NCI-H2196 (cell line): ENCODE measurements around the gene STUM.
"Not testable (repeated sequence)": the region's sequence is repeated elsewhere in the genome, so short reads cannot be mapped to it uniquely, and the experiment has no call there.

Source experiments
- DNase-seq: peaks from one replicate; lab custom pipeline; 2025; ENCODE audit not compliant: unreplicated experiment; lab: John Stamatoyannopoulos, UW

The STUM gene

GRCh38 chr1:226548256-226549093, at the start of gene STUM:
STUM (plus strand) TSS chr1:226548764; CDS start chr1:226548905, 141 bp downstream.
- DNase-seq = no peak

GRCh38 chr1:226499699-226500098, 48.9 kb upstream of the STUM start:
- not testable (repeated sequence) for DNase-seq

- no peak for DNase-seq
These were observed 42.5 kb upstream of the STUM start for GRCh38 chr1:226506021-226506420.

DNA sequence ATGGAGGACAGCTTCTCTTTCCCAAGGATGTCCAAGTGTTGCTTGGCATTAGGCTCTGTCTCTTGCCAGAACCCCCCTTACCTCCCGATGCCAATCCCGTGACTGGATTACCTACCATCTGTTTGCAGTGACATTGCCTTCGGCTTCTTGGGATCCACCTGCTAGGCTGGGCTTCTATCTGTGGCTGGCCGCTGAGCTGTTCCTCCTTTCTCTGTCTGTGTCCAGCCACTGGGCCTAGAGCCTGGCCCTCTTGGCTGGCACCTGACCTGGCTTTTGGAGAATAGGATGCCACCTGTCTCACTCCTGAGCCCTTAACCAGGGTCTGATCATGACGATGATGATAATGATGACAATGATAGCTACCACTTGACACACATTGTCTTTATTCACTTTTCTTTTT, 41.6 kb upstream of the STUM start:
- no peak for DNase-seq

- DNase-seq = no peak
These were observed 38.1 kb upstream of the STUM start for GRCh38 chr1:226510453-226510852.

DNA sequence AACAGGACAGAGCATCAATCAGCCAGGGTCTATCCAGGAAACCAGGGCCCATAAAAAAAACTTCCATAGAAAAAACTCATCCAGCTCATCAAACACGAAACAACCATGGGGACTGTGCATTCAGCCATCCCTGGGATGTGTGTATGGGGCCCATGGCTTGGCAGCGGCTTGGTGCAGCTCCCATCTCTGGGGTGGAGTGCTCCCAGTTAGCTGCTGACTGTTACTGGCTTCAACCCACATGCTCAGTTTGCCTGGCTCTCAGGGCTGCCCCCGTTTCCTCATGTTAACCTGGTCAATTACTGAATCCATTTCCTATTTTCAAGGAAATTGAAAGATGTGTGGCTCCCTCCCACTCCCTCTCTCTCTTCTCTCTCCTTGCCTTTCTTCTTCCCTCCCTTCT, 37.3 kb upstream of the STUM start:
- DNase-seq = no peak

DNA sequence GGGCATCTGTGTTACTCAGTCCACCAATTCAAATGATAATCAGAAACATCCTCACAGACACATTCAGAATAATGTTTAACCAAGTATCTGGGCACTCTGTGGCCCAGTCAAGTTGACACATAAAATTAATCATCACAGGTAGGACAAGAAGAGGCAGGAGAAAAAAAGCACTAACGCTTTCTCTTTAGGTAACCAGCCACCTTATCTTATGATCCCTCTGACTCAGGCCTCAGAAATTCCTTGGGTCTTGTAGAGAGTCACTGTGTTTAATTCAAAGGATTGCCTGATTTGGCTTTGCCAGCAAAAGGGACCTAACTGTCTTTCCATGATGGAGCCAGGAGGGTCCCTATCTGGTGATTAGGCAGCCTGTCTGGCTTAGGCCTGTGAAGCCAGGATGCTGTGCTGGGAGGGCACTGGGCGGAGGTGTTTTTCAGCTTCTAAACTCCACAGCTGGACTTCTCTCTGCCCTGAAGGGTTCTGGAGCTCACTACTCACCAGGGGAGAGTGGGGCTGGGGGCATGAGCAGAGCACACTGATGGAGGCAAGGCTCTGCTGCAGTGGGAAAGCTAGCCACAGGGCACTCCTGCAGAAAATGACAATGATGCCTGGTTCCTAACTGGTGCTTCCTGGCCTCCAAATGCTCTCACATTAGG, 36.4 kb upstream of the STUM start:
- DNase-seq = no peak

- no peak for DNase-seq
These were observed 30.2 kb upstream of the STUM start for GRCh38 chr1:226518375-226518774.

- DNase-seq = no peak
These were observed 29.4 kb upstream of the STUM start for GRCh38 chr1:226519135-226519534.

DNA sequence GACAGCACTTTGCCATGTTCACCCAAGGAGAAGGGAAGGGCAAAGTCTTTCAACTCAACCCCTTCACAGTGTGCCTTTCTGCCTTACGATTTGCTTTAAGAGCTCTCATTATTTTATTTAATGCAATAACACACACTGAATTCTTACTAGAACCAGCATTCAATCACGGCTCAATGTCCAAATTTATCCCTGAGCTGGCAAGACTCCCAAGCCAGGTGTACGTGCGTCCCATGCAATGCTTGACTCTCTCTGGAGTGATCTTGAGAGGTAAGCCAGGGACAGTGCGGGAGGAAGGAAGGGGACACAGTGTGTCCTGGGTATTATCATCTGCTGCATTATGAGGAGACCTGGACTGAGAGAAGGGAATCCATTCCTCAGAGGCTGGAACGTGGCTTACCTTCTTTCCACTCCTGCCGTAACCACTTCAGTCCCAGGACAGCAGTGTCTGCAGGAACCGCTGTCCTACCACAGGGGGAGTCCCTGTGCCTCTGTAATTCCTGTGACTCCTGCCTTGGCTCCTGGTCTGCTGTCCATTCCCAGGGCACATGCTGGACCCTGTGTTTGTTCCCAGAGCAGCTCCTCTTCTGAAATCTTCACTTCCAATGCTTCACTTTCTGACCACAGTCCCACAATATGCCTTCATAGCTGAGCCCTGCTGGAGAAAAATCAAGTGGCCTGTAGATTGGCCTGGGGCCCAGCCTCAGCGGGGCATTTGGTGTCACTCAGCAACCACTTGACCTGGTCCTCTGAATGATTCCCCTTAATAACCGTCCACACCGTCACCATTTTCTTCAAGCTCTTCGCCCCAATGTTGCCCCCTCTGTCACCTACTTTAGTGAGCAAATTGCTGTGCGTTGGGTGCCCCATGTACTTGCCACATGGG, 28.6 kb upstream of the STUM start:
- DNase-seq = peak; percentile 49

DNA sequence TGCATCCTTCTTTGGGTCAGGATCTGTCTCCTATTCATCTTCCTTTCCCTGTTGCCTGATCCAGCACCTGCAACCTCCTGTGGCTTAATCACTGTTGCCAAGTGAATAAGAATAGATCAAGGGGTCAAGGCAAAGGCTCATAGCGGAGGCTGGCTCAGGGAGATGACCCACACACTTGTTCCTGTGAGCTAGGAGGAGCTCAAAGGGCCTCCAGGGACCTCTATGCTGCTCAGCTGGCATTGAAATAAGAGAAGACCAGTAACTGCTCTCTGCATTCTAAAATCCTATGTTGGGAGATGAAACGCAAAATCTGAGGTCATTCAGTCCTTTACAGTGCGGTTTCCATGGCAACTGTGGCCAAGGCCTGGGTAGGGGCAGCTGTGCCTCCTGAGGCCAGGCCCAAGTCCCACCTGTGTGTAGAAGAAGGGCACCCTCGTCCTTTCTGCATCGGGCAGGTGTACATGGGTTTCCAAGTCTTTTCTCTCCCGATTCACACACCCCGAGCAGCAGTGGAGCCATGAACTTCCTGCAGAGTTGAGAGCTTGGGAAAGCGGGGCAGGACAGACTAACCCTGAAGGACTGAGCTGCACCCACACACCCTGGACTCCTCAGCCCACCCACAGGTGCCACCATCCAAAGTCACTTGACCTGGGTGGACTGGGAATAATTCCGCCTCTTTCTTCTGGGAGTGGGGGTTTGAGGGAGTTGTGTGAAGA, 27.8 kb upstream of the STUM start:
- DNase-seq = peak; percentile 53

DNA sequence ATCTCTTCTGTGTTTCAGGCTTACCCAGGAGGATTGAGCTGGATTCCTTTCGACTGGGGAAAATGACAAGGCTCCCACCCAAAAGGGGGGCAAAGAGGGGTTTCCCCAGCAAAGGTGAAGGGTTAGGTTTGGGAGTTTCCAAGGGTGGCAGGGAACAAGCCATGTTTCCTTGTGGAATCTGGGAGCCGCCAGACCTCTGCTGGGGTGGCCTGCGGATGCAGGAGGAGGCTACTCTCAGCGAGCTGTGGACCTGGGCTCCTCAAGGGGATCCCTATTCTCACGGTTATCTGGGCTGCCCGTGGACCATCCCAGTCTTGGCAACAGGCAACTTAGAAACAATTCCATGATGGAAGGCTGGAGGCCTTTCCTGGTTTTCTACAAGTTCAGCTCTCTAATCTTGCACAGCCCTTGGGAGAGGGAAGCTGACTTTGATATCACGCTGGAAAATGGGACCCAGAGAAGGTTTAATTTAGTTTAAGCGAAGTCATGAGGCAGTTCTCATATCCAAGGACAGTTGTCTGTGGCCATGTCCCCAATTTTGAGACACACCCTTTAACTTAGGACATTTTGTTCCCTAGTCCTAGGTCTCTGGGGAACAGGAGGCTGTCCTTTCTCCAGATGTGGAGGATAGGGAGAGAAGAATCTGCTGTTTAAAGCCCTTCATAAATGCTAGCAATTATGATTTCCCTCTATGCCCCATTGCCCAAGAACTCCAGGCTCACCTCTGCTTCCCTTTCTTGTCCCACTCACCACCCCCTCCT, 24.7 kb upstream of the STUM start:
- DNase-seq = no peak

- DNase-seq = no peak
These were observed 24.0 kb upstream of the STUM start for GRCh38 chr1:226524547-226524946.

DNA sequence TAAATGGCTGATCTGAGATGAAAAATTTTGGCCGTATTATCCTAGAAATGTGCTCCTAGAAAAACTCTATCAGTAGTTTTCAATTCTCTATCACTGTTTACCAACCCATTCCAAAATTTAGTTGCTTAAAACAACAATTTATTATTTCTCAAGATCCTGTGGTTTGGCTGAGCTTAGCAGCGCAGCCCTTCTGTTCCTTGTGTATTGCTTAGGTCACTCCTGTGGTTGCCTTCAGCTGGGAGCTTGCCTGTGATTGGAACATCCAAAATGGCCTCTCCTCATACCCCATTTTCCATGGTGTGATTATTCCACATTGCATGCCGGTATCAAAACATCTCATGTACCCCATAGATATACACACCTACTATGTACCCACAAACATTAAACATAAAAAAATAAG, 22.8 kb upstream of the STUM start:
- DNase-seq = no peak

GRCh38 chr1:226526801-226527595, 21.6 kb upstream of the STUM start:
- DNase-seq = no peak

- DNase-seq = no peak
These were observed 18.7 kb upstream of the STUM start for GRCh38 chr1:226529891-226530290.

GRCh38 chr1:226530591-226530990, 18.0 kb upstream of the STUM start:
- no peak for DNase-seq

DNA sequence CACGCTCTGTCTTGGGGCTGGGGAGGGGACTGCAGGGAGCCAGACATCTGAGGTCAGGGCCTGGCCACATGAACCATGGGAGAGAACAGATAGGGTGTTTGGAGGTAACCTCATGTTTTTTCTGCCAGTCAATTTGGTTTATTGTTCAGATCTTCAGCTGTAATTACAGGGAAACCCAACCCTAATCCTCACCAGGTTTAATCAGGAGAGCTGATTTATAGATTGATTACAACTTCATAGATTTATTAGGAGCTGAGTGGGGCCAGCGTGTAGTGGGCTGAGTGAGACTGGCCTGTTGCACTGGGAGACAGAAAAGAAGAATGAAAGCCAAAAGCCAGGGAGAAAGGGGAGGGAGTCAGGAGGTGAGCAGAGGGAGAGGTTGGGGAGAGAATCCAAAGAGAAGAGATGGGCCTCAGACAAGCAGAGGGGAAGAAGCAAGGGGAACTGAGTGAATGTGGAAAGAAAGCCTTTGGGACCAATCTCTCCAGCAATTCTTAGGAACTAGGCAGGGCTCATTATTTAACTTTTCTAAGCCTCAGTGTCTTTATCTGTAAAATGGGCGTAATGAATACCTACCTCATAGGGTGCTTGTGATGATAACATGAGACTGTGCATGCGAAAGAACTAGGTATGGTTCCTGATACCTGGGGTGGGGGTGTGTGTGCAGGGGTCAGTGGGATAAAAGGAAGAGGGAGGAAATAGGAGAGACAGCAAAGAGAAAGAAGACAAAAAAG, 17.0 kb upstream of the STUM start:
- no peak for DNase-seq

DNA sequence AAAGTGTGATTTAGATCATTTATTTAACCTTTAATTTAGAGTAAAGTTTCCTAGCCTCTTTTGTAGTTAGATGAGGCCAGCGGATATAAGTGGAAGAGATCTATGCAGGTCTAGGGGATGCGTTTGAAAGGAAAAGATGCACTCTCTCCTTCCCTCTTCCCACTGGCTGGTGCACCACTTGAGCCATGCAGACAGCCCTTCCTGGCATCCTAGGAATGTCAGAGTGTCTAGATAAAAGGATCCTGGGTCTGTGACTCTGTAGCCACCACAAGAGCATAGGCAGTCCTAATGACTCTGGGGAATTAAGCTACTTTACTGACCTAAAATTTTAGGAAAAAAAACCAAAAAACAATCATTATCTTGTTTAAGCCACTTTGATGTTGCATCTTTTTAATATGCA, 16.0 kb upstream of the STUM start:
- no peak for DNase-seq
